A673 (cell line): ENCODE measurements around the gene PRKAG2. TPM values are rescaled to one million over a fixed set of nuclear protein-coding genes. Genes with fewer than 3 reads are reported as not detected.

Experiments used
- BruUV-seq: library from RNA; stranded (reverse); fragments of 400-500 nt; replicated peaks from 2 replicates; lab custom pipeline; 2021; lab: Mats Ljungman, UMichigan
- CTCF ChIA-PET: fragments of 300-600 bp; sonication (Branson Sonifier 250); formaldehyde crosslinking; loops from one replicate; lab custom pipeline; 2022; ENCODE audit warnings: antibody characterized with exemption; lab: Charles Lee
- POLR2A ChIA-PET: fragments of 300-600 bp; sonication (Branson Sonifier 250); formaldehyde crosslinking; loops from one replicate; lab custom pipeline; 2022; ENCODE audit warnings: antibody characterized with exemption; ENCODE audit not compliant: low non-redundant PET; lab: Charles Lee
- DNase-seq: peaks from one replicate; pipeline ENCODE4 v3.0.0-alpha.2; 2015; ENCODE audit warnings: low spot score
- H3K27ac ChIP-seq: fragments of 200-600 bp; sonication (generic); 2 replicates; pipeline ENCODE4 v1.5.1; 2016; ENCODE audit warnings: mixed run types, low read depth, mild to moderate bottlenecking, mixed read lengths, antibody characterized with exemption, low read length; ENCODE audit not compliant: poor library complexity, severe bottlenecking
- H3K27me3 ChIP-seq: fragments of 200-600 bp; sonication (generic); replicated peaks from 2 replicates; pipeline ENCODE4 v1.6.1; 2017; ENCODE audit warnings: mixed run types, low read depth, mild to moderate bottlenecking, mixed read lengths, antibody characterized with exemption, low read length; ENCODE audit not compliant: insufficient read depth, poor library complexity
- H3K36me3 ChIP-seq: fragments of 200-600 bp; sonication (generic); 2 replicates; pipeline ENCODE4 v1.6.1; 2016; ENCODE audit warnings: mixed run types, mild to moderate bottlenecking, mixed read lengths, antibody characterized with exemption, low read length; ENCODE audit not compliant: insufficient read depth, poor library complexity, severe bottlenecking
- H3K4me1 ChIP-seq: fragments of 200-600 bp; sonication (generic); 2 replicates; pipeline ENCODE4 v1.6.1; 2017; ENCODE audit warnings: mixed run types, mild to moderate bottlenecking, mixed read lengths, antibody characterized with exemption, low read length; ENCODE audit not compliant: insufficient read depth, poor library complexity, severe bottlenecking
- H3K4me3 ChIP-seq: fragments of 200-600 bp; sonication (generic); 2 replicates; pipeline ENCODE4 v1.5.1; 2016; ENCODE audit warnings: low read depth, mixed run types, mild to moderate bottlenecking, mixed read lengths, low read length; ENCODE audit not compliant: poor library complexity, severe bottlenecking
- H3K9me3 ChIP-seq: fragments of 200-600 bp; sonication (generic); 2 replicates; pipeline ENCODE4 v1.6.1; 2016; ENCODE audit warnings: mixed run types, low read depth, mild to moderate bottlenecking, mixed read lengths, antibody characterized with exemption, low read length; ENCODE audit not compliant: poor library complexity, severe bottlenecking
- EZH2 ChIP-seq: fragments of 200-600 bp; sonication (generic); IDR thresholded peaks from 2 replicates; pipeline ENCODE4 v1.6.1; 2017; ENCODE audit warnings: borderline replicate concordance, low read depth, mild to moderate bottlenecking, mixed read lengths, antibody characterized with exemption, low read length; ENCODE audit not compliant: poor library complexity, severe bottlenecking
- intact Hi-C: fragments of 100-400 bp; cut with micrococcal nuclease; formaldehyde crosslinking; loops from one replicate; pipeline ENCODE4 v1.10.0; 2022; ENCODE audit not compliant: unreplicated experiment
- total RNA-seq: library from RNA; stranded (reverse); gene quantifications from 2 replicates; pipeline ENCODE4 v1.2.3, GENCODE V29; 2021
- TF ChIP-seq, protein P1 (sequence below): fragments of 300-800, 200-600 bp; sonication (generic); conservative IDR thresholded peaks from 2 replicates; pipeline ENCODE4 v1.5.1; 2017; ENCODE audit warnings: low read depth, mild to moderate bottlenecking, antibody characterized with exemption, low read length, moderate library complexity, mixed read lengths

PRKAG2 gene
- total RNA-seq, 1 experiment from 2014 or later, result 11.6 TPM

DNA sequence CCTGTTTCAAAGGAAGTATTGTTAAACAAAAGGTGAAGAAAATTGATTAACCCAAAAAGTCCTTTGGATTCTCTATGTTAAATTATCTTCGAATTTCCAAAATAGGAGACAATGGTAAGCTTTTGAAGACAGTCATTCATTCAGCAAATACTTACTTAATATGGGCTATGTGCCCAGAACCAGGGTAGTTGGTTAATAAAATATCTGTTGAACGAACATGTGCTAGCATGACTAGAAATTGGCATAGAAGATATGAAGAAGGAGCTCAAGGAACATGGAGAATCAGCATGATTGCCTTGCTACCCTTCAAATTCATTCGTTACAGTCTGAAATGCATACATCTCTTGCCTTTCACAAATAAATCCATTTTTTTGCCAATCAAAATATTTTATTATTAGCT, 234.2 kb downstream of the PRKAG2 start:
- no peak for TF ChIP-seq EZH2
- TF ChIP-seq, protein P1, sequence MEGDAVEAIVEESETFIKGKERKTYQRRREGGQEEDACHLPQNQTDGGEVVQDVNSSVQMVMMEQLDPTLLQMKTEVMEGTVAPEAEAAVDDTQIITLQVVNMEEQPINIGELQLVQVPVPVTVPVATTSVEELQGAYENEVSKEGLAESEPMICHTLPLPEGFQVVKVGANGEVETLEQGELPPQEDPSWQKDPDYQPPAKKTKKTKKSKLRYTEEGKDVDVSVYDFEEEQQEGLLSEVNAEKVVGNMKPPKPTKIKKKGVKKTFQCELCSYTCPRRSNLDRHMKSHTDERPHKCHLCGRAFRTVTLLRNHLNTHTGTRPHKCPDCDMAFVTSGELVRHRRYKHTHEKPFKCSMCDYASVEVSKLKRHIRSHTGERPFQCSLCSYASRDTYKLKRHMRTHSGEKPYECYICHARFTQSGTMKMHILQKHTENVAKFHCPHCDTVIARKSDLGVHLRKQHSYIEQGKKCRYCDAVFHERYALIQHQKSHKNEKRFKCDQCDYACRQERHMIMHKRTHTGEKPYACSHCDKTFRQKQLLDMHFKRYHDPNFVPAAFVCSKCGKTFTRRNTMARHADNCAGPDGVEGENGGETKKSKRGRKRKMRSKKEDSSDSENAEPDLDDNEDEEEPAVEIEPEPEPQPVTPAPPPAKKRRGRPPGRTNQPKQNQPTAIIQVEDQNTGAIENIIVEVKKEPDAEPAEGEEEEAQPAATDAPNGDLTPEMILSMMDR, result no peak
- Histone ChIP-seq H3K9me3 (peaks cover 6% of the 10 kb centered on the region), H3K36me3 (no peaks in the 10 kb centered on the region), H3K27ac (no peak overlapping the region), H3K4me3 (no peak overlapping the region), H3K4me1 (no peaks in the 10 kb centered on the region), H3K27me3 (no peaks in the 10 kb centered on the region)
- no peak for DNase-seq
- intact Hi-C loops, result no loop called here
- CTCF ChIA-PET, result no interaction called here
- no TSS peak for BruUV-seq
- POLR2A ChIA-PET, result no interaction called here

GRCh38 chr7:151641587-151641986, 235.3 kb downstream of the PRKAG2 start:
- intact Hi-C loops, result no loop called here
- ChIA-PET POLR2A (no interaction called here), CTCF (no interaction called here)
- no peak for DNase-seq
- Histone ChIP-seq H3K27me3 (no peaks in the 10 kb centered on the region), H3K4me1 (no peaks in the 10 kb centered on the region), H3K9me3 (peaks cover 6% of the 10 kb centered on the region), H3K36me3 (no peaks in the 10 kb centered on the region), H3K4me3 (no peak overlapping the region), H3K27ac (no peak overlapping the region)
- BruUV-seq, result no TSS peak
- no peak for TF ChIP-seq EZH2
- TF ChIP-seq, protein P1, result no peak

DNA sequence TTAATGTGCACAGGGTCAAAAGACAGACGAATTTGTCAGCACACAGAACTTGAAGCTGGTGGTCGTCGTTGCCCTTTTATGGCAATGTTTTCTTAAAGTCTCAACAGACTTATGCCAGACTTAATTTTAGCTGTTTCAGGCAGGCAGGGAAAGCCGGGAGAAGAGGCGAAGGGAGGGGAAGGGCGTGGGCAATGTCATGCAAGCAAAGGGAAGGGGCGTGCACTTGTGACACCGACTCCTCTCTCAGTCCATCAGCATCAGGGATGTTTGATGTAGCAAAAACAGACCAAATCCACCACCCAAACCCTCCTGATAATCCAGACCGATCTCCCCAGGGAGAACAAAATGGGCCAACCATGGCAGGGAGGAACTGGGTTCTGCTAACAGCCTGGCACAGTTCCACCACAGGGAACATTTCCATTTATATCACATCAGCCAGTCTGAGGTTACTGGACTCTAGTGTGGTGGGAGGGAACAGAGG, 239.1 kb downstream of the PRKAG2 start:
- no peak for TF ChIP-seq EZH2
- TF ChIP-seq, protein P1, result no peak
- H3K4me1 ChIP-seq, result no peaks in the 10 kb centered on the region
- H3K27ac ChIP-seq, result no peak overlapping the region
- POLR2A ChIA-PET, result no interaction called here
- CTCF ChIA-PET, result no interaction called here
- H3K4me3 ChIP-seq, result no peak overlapping the region
- H3K9me3 ChIP-seq, result no peaks in the 10 kb centered on the region
- DNase-seq, result no peak
- H3K27me3 ChIP-seq, result no peaks in the 10 kb centered on the region
- no peaks in the 10 kb centered on the region for H3K36me3 ChIP-seq
- no TSS peak for BruUV-seq
- intact Hi-C loops, result no loop called here
